ENCODE data around the gene OLFM3. TPM values are rescaled to one million over a fixed set of nuclear protein-coding genes. Genes with fewer than 3 reads are reported as not detected.

OLFM3 gene
- not detected in 2 replicates for total RNA-seq

DNA sequence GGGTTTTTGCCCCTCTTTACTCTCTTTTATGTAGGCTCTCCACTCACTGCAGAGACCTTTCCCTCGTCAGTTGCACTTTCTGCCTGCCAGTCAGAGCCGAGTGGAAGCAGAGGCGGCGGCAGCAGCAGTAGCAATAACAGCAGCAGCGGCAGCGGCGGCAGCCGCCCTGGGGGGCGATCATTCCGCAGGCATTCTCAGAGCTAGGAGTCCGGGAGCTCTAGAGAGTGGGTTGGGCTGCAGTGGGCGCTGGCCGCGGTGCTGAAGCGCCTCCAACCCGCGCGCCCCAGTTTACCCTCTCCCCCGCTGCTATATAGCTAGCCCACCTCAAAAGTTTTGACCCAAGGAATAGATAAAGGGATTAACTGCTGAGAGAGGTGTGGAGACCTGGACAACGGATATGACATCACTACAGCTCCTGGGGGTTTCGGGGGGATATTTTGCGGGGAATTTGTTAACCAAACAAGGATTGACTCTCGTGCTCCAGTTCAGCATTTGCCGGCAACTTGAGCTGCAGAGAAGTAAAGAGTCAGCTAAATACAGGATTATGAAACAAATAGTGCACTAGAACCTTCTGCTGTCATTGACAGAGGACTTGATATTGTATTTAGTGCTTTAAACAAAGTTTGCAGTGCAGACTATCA, at the start of gene OLFM3:
Gene OLFM3 (minus strand): TSS at position 102 of the 641 bp plus-strand sequence.

All from smooth muscle cell of the pulmonary artery (primary cell).